WI38 (cell line): Measurements from ENCODE around the gene ARID5B.

Experiments
- H3K4me3 ChIP-seq: 2 replicates; pipeline ENCODE4 v1.5.1; 2011; ENCODE audit warnings: low read depth, mild to moderate bottlenecking, control low read depth, low read length
- CTCF ChIP-seq: IDR thresholded peaks from 2 replicates; pipeline ENCODE4 v1.5.1; 2012; ENCODE audit warnings: low read depth, mild to moderate bottlenecking, control low read depth, low read length

Gene ARID5B

DNA sequence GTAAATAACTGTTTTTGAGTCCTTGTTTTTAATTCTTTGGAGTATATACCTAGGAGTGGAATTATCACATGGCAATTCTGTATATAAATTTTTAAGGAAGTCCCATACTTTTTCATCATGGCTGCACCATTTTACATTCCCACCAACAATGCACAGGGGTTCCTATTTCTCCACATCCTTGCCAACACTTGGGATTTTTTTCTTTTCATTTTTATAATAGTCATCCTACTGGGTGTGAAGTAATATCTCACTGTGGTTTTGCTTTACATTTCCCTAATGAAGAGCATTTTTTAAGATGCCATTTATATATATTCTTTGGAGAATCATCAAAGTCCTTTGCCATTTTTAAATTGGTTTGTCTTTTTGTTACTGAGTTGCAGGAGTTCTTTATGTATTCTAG is 89.7 kb downstream of the ARID5B start:
- TF ChIP-seq CTCF: no peak
- no peak overlapping the region for H3K4me3 ChIP-seq

DNA sequence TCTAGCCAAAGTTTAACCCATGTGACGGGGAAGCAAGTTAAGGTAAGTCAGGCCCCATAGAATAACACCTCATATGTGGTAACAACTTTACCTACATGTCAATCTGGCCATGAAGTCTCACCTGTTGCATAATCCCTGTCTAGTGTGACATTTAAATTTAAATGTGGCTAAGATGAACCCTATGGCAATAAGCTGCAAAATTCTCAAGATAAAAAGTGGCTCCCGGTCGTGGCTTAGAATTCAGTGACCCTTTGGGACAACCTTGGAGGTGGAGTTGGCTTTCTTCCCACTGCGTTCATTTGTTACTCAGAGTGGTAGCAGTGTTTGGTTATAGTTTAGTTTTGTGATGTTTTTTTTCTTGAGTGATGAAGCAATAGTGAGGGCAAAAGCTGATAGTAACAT is 90.6 kb downstream of the ARID5B start:
- no peak for TF ChIP-seq CTCF
- H3K4me3 ChIP-seq: no peak overlapping the region

DNA sequence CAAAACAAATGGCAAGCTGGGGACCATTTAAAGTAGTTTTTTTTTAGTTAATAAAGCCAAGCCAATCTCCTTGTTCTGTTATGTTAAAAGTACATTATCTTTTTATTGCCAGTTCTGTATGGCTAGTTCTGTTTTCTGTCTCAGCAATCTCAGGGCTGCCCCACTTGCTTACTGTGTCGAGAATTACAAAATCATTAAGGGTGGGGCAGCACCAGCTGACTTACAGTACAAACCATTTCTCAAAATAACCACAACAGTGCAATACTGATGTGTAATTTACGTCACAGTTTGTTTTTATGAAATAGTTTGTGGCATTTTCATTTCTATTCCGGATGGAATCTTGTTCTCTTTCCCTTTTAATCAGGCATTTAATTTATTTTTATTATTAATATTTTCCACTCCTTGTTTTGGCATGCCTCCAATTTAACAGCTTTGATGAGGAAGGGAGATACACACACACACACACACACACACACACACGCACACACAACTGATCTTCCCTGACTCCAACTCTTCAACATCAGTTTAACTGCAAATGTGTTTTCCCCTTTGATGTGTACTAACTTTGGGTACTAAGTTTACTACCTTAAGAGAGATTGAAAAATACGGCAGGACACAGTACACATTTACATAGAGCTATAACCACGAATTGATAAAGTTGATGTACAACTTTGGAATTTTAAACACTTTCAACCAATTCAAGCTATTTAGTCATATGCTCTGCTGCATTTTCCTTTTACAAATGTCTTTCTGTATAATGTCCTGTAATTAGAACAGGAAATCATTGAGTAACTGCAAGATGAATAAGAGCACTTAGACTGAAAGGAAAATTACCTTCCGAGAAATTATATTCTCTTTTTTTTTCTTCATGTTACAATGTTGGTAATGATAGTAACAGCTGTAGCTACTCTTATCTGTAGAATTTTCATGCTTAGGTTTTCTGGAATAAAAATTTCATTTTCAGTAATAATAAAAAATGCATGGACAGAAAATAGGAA is 91.5 kb downstream of the ARID5B start:
- TF ChIP-seq CTCF: no peak
- H3K4me3 ChIP-seq: no peak overlapping the region

GRCh38 chr10:61993711-61994401 is 92.4 kb downstream of the ARID5B start:
- H3K4me3 ChIP-seq: no peak overlapping the region
- no peak for TF ChIP-seq CTCF

DNA sequence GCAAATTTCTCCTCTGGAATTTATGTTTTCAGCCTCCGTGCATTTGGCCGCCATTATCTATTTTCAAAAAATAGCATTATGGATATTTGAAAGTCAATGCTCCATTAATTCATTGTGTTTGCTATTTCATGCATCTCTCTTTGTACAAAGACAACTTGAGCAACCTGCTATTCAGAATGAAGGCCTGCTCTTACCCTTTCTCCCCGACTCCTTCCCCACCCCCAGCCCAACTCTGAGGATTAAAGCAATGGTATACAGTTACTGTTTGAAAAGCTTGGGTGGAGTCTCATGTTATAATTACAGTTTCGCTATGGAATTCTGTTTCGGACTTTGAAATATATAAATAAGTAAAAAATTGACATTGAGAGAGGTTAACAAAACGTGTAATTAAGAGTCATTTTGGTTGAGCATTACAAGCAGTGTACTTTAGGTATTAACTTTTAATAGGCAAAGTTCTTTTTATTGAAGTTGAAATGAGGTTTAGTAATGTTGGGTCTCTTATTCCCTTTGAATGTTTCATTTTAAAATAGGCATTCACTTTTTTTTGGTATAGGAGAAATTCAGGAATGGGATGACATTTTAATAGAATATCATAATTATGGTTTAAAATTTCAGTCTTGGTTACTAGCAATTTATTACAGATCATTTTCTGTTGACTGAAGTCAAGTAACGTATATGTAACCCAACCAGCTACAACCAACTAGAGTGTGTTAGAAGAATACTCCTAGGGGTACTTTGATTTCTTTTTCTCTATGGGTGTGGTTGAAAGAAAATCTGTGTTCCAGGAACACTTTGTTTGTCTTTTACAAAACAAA is 93.1 kb downstream of the ARID5B start:
- H3K4me3 ChIP-seq: no peak overlapping the region
- no peak for TF ChIP-seq CTCF

GRCh38 chr10:61995220-61995503 is 93.7 kb downstream of the ARID5B start:
- no peak for TF ChIP-seq CTCF
- H3K4me3 ChIP-seq: no peak overlapping the region
